IMR-90 (cell line): Measurements from ENCODE around the gene EXOC4. TPM values are rescaled to one million over a fixed set of nuclear protein-coding genes. Genes with fewer than 3 reads are reported as not detected.

Experiments used
- ATAC-seq: fragments of 200-7000 bp; cut with Tn5 transposase; 2 replicates; pipeline ENCODE4 v1.9.1; 2020; ENCODE audit warnings: low read depth, mild to moderate bottlenecking, moderate library complexity
- BruUV-seq: library from RNA; stranded (reverse); fragments of 400-500 nt; replicated peaks from 2 replicates; lab custom pipeline; 2021; lab: Mats Ljungman, UMichigan
- CTCF ChIA-PET: fragments of 300-600 bp; formaldehyde crosslinking; extraction: SDS; loops from one replicate; lab custom pipeline; 2021; ENCODE audit warnings: antibody characterized with exemption; lab: Yijun Ruan, JAX
- POLR2A ChIA-PET: fragments of 300-600 bp; sonication (Branson Sonifier 250); formaldehyde crosslinking; loops from one replicate; lab custom pipeline; 2022; ENCODE audit warnings: antibody characterized with exemption; ENCODE audit not compliant: unreplicated experiment; lab: Charles Lee
- DNase-seq: peaks from one replicate; pipeline ENCODE4 v3.0.0; 2013
- H2AFZ ChIP-seq: replicated peaks from 2 replicates; pipeline ENCODE3; 2013; ENCODE audit warnings: low read length, mild to moderate bottlenecking; ENCODE audit not compliant: poor library complexity
- H2AK5ac ChIP-seq: 2 replicates; pipeline ENCODE4 v1.6.1; 2013; ENCODE audit warnings: low read depth, low read length, inconsistent platforms
- H2AK9ac ChIP-seq: replicated peaks from 2 replicates; pipeline ENCODE3; 2013; ENCODE audit warnings: mild to moderate bottlenecking, low read depth, low read length, moderate library complexity; ENCODE audit not compliant: poor library complexity
- H2BK120ac ChIP-seq: 2 replicates; pipeline ENCODE4 v1.6.1; 2013; ENCODE audit warnings: low read depth, low read length, inconsistent platforms
- H2BK15ac ChIP-seq: 3 replicates; pipeline ENCODE4 v1.6.1; 2013; ENCODE audit warnings: low read depth, low read length, inconsistent platforms
- H2BK20ac ChIP-seq: 2 replicates; pipeline ENCODE4 v1.6.1; 2013; ENCODE audit warnings: low read depth, mild to moderate bottlenecking, inconsistent platforms, low read length, moderate library complexity
- H2BK5ac ChIP-seq: 2 replicates; pipeline ENCODE4 v1.6.1; 2013; ENCODE audit warnings: mild to moderate bottlenecking, low read depth, low read length, inconsistent platforms; ENCODE audit not compliant: poor library complexity, severe bottlenecking
- H3K14ac ChIP-seq: replicated peaks from 2 replicates; pipeline ENCODE4 v1.6.1; 2013; ENCODE audit warnings: low read depth, low read length, inconsistent platforms
- H3K18ac ChIP-seq: 2 replicates; pipeline ENCODE4 v1.6.1; 2013; ENCODE audit warnings: low read depth, low read length, control low read depth
- H3K23ac ChIP-seq: 2 replicates; pipeline ENCODE4 v1.6.1; 2013; ENCODE audit warnings: low read depth, low read length, inconsistent platforms
- H3K27ac ChIP-seq: 2 replicates; pipeline ENCODE4 v1.5.1; 2013; ENCODE audit warnings: mild to moderate bottlenecking, control low read depth, low read length; ENCODE audit not compliant: insufficient read depth
- H3K27me3 ChIP-seq: 2 replicates; pipeline ENCODE4 v1.6.1; 2013; ENCODE audit warnings: low read length; ENCODE audit not compliant: control insufficient read depth, insufficient read depth
- H3K36me3 ChIP-seq: 2 replicates; pipeline ENCODE4 v1.6.1; 2013; ENCODE audit warnings: low read length, mixed read lengths; ENCODE audit not compliant: control insufficient read depth, insufficient read depth
- H3K4ac ChIP-seq: 2 replicates; pipeline ENCODE4 v1.6.1; 2013; ENCODE audit warnings: low read depth, low read length, inconsistent platforms
- H3K4me1 ChIP-seq: 2 replicates; pipeline ENCODE4 v1.6.1; 2013; ENCODE audit warnings: low read length, mixed read lengths; ENCODE audit not compliant: control insufficient read depth, insufficient read depth
- H3K4me2 ChIP-seq: 2 replicates; pipeline ENCODE4 v1.6.1; 2013; ENCODE audit warnings: low read depth, mild to moderate bottlenecking, control low read depth, low read length, moderate library complexity
- H3K4me3 ChIP-seq: 2 replicates; pipeline ENCODE4 v1.5.1; 2013; ENCODE audit warnings: low read depth, mild to moderate bottlenecking, control low read depth, low read length, moderate library complexity; ENCODE audit not compliant: insufficient read depth
- H3K56ac ChIP-seq: 2 replicates; pipeline ENCODE4 v1.6.1; 2013; ENCODE audit warnings: low read length, inconsistent platforms; ENCODE audit not compliant: insufficient read depth; ENCODE audit errors: extremely low read depth
- H3K79me1 ChIP-seq, 2 experiments: 2 replicates each; pipeline ENCODE4 v1.6.1; 2013; ENCODE audit warnings: low read length in 2 of 2, inconsistent platforms in 1 of 2, low read depth in 1 of 2
- H3K9ac ChIP-seq: 2 replicates; pipeline ENCODE4 v1.6.1; 2013; ENCODE audit warnings: low read depth, low read length, control low read depth
- H3K9me1 ChIP-seq: 2 replicates; pipeline ENCODE4 v1.6.1; 2013; ENCODE audit warnings: low read length, inconsistent platforms; ENCODE audit not compliant: insufficient read depth
- H3K9me3 ChIP-seq: 2 replicates; pipeline ENCODE4 v1.6.1; 2013; ENCODE audit warnings: low read length; ENCODE audit not compliant: control insufficient read depth, insufficient read depth
- H4K20me1 ChIP-seq: 2 replicates; pipeline ENCODE4 v1.6.1; 2013; ENCODE audit warnings: low read length, inconsistent platforms; ENCODE audit not compliant: insufficient read depth
- H4K5ac ChIP-seq: 2 replicates; pipeline ENCODE4 v1.6.1; 2013; ENCODE audit warnings: mild to moderate bottlenecking, low read depth, low read length, control low read depth
- H4K8ac ChIP-seq, 2 experiments: 2 replicates each; pipeline ENCODE4 v1.6.1; 2013; ENCODE audit warnings: low read depth in 2 of 2, low read length in 2 of 2, control low read depth in 1 of 2, inconsistent platforms in 1 of 2
- H4K91ac ChIP-seq: 2 replicates; pipeline ENCODE4 v1.6.1; 2013; ENCODE audit warnings: low read depth, low read length, inconsistent platforms; ENCODE audit not compliant: insufficient read depth
- BHLHE40 ChIP-seq: fragments of 150-350 bp; IDR thresholded peaks from 2 replicates; pipeline ENCODE4 v1.6.1; 2016; ENCODE audit warnings: mild to moderate bottlenecking, low read depth, low read length
- CEBPB ChIP-seq: IDR thresholded peaks from 2 replicates; pipeline ENCODE4 v1.6.1; 2012; ENCODE audit warnings: low read depth, low read length, improper control_type of control experiment
- CHD1 ChIP-seq: IDR thresholded peaks from 2 replicates; pipeline ENCODE4 v1.6.1; 2012; ENCODE audit warnings: low read depth, low read length, improper control_type of control experiment
- FOS ChIP-seq: fragments of 150-350 bp; IDR thresholded peaks from 2 replicates; pipeline ENCODE4 v1.6.1; 2016; ENCODE audit warnings: low read depth, low read length
- MAFK ChIP-seq: IDR thresholded peaks from 2 replicates; pipeline ENCODE4 v1.6.1; 2012; ENCODE audit warnings: low read depth, low read length, improper control_type of control experiment
- MAZ ChIP-seq: IDR thresholded peaks from 2 replicates; pipeline ENCODE4 v1.6.1; 2012; ENCODE audit warnings: low read depth, mild to moderate bottlenecking, low read length, improper control_type of control experiment, moderate library complexity, borderline replicate concordance
- MXI1 ChIP-seq: IDR thresholded peaks from 2 replicates; pipeline ENCODE4 v1.6.1; 2012; ENCODE audit warnings: low read depth, mild to moderate bottlenecking, low read length, moderate library complexity, borderline replicate concordance
- NFE2L2 ChIP-seq: fragments of 150-350 bp; IDR thresholded peaks from 2 replicates; pipeline ENCODE4 v1.6.1; 2016; ENCODE audit warnings: low read depth, mild to moderate bottlenecking, low read length
- POLR2A ChIP-seq: IDR thresholded peaks from 2 replicates; pipeline ENCODE4 v1.6.1; 2012; ENCODE audit warnings: mild to moderate bottlenecking, low read depth, low read length
- RAD21 ChIP-seq: IDR thresholded peaks from 2 replicates; pipeline ENCODE4 v1.6.1; 2012; ENCODE audit warnings: low read length, improper control_type of control experiment
- RCOR1 ChIP-seq: IDR thresholded peaks from 2 replicates; pipeline ENCODE4 v1.6.1; 2012; ENCODE audit warnings: mild to moderate bottlenecking, low read length, improper control_type of control experiment; ENCODE audit not compliant: insufficient replicate concordance
- RFX5 ChIP-seq: IDR thresholded peaks from 2 replicates; pipeline ENCODE4 v1.8.0; 2012; ENCODE audit warnings: low read depth, mild to moderate bottlenecking, low read length, moderate library complexity
- SMC3 ChIP-seq: fragments of 150-350 bp; IDR thresholded peaks from 2 replicates; pipeline ENCODE4 v1.6.1; 2016; ENCODE audit warnings: low read depth, mild to moderate bottlenecking, antibody characterized with exemption, low read length, moderate library complexity
- WGBS, 2 experiments: methylation state at CpG; one replicate each; pipeline versions ENCODE4 v1.1.5 to v1.1.7; 2013; ENCODE audit warnings: missing lambda C conversion rate in 2 of 2; ENCODE audit not compliant: insufficient read length in 1 of 2; ENCODE audit errors: extremely low coverage in 2 of 2; 5-methylcytosine and 5-hydroxymethylcytosine counted together
- dilution Hi-C: fragments of 300-500 bp; cut with HindIII; formaldehyde crosslinking; loops from one replicate; pipeline ENCODE4 v1.14.3; 2018; ENCODE audit warnings: low sequenced_read_pairs; ENCODE audit not compliant: unreplicated experiment
- in situ Hi-C: fragments of 300-500 bp; cut with MboI; formaldehyde crosslinking; loops from 3 replicates; pipeline ENCODE4 v1.14.3; 2019; ENCODE audit warnings: low sequenced_read_pairs, inconsistent platforms, mixed read lengths
- intact Hi-C: fragments of 100-400 bp; cut with micrococcal nuclease; formaldehyde crosslinking; loops from 2 replicates; pipeline ENCODE4 v1.10.0; 2022
- polyA plus RNA-seq, 3 experiments: library from polyadenylated mRNA; depleted of rRNA; stranded (reverse); fragments of >200 nt; gene quantifications; 2 replicates each; pipeline ENCODE4 v1.2.3, GENCODE V29; 2012; ENCODE audit warnings: low replicate concordance in 1 of 3
- total RNA-seq: library from RNA; depleted of rRNA; stranded (reverse); fragments of >200 nt; gene quantifications from 2 replicates; pipeline ENCODE4 v1.2.3, GENCODE V29; 2012
- TF ChIP-seq, protein P1 (sequence below): fragments of 150-350 bp; IDR thresholded peaks from 2 replicates; pipeline ENCODE4 v1.6.1; 2017; ENCODE audit warnings: mild to moderate bottlenecking, antibody characterized with exemption, low read length, low read depth
- TF ChIP-seq, protein P2 (sequence below): conservative IDR thresholded peaks from 2 replicates; pipeline ENCODE4 v1.5.1; 2012; ENCODE audit warnings: mild to moderate bottlenecking, low read depth, low read length, improper control_type of control experiment
- TF ChIP-seq, protein P3 (sequence below): fragments of 150-350 bp; IDR thresholded peaks from 2 replicates; pipeline ENCODE4 v1.6.1; 2016; ENCODE audit warnings: low read depth, mild to moderate bottlenecking, low read length, moderate library complexity, borderline replicate concordance

Gene EXOC4
- total and polyA plus RNA-seq, 2 of the 4 experiments (the other 2 are of a cell fraction), result 25.4 to 94.6 TPM

GRCh38 chr7:133821171-133821570 lies 568.3 kb downstream of the EXOC4 start:
- ChIA-PET CTCF (no interaction called here), POLR2A (no interaction called here)
- Histone ChIP-seq H3K4me1 (no peaks in the 10 kb centered on the region), H2AFZ (no peak overlapping the region), H2AK9ac (no peak overlapping the region), H3K23ac (no peak overlapping the region), H3K18ac (no peak overlapping the region), H3K4ac (no peak overlapping the region), H4K5ac (no peak overlapping the region), H2BK15ac (no peak overlapping the region), H3K27ac (no peak overlapping the region), H3K9me1 (no peaks in the 10 kb centered on the region; the same call in 1 of the 2 replicates), H3K14ac (no peak overlapping the region), H2AK5ac (no peak overlapping the region), H3K9ac (no peak overlapping the region), H2BK5ac (no peak overlapping the region), H2BK20ac (no peak overlapping the region), H3K36me3 (no peaks in the 10 kb centered on the region), H4K91ac (no peak overlapping the region), H3K9me3 (no peaks in the 10 kb centered on the region), H3K79me1 (no peaks in the 10 kb centered on the region; a peak in 1 of 4 replicates), H3K27me3 (no peaks in the 10 kb centered on the region), H3K4me3 (no peak overlapping the region), H3K4me2 (no peak overlapping the region), H2BK120ac (no peak overlapping the region), H4K8ac (no peak overlapping the region), H4K20me1 (no peaks in the 10 kb centered on the region), H3K56ac (no peak overlapping the region)
- ATAC-seq (no peak), DNase-seq (no peak)
- in situ Hi-C loops (no loop called here), intact Hi-C loops (no loop called here), dilution Hi-C loops (no loop called here)
- no TSS peak for BruUV-seq
- 100% methylated on average over 1 of the region's 2 CpGs; no CpG with 5 or more reads in 1 of the 2 experiments for WGBS, 2 experiments
- TF ChIP-seq MXI1 (no peak), RAD21 (no peak), BHLHE40 (no peak), RCOR1 (no peak), CHD1 (no peak), NFE2L2 (no peak), MAZ (no peak), CEBPB (no peak), SMC3 (no peak), MAFK (no peak), FOS (no peak), POLR2A (no peak), RFX5 (no peak)
- TF ChIP-seq, protein P1, sequence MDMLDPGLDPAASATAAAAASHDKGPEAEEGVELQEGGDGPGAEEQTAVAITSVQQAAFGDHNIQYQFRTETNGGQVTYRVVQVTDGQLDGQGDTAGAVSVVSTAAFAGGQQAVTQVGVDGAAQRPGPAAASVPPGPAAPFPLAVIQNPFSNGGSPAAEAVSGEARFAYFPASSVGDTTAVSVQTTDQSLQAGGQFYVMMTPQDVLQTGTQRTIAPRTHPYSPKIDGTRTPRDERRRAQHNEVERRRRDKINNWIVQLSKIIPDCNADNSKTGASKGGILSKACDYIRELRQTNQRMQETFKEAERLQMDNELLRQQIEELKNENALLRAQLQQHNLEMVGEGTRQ, result no peak
- TF ChIP-seq, protein P2, sequence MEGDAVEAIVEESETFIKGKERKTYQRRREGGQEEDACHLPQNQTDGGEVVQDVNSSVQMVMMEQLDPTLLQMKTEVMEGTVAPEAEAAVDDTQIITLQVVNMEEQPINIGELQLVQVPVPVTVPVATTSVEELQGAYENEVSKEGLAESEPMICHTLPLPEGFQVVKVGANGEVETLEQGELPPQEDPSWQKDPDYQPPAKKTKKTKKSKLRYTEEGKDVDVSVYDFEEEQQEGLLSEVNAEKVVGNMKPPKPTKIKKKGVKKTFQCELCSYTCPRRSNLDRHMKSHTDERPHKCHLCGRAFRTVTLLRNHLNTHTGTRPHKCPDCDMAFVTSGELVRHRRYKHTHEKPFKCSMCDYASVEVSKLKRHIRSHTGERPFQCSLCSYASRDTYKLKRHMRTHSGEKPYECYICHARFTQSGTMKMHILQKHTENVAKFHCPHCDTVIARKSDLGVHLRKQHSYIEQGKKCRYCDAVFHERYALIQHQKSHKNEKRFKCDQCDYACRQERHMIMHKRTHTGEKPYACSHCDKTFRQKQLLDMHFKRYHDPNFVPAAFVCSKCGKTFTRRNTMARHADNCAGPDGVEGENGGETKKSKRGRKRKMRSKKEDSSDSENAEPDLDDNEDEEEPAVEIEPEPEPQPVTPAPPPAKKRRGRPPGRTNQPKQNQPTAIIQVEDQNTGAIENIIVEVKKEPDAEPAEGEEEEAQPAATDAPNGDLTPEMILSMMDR, result no peak
- TF ChIP-seq, protein P3, sequence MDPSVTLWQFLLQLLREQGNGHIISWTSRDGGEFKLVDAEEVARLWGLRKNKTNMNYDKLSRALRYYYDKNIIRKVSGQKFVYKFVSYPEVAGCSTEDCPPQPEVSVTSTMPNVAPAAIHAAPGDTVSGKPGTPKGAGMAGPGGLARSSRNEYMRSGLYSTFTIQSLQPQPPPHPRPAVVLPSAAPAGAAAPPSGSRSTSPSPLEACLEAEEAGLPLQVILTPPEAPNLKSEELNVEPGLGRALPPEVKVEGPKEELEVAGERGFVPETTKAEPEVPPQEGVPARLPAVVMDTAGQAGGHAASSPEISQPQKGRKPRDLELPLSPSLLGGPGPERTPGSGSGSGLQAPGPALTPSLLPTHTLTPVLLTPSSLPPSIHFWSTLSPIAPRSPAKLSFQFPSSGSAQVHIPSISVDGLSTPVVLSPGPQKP, result no peak
